WTC11 (cell line): ENCODE results near the gene KRT72. TPM values are rescaled to one million over a fixed set of nuclear protein-coding genes. Genes with fewer than 3 reads are reported as not detected.

ENCODE experiments used
- ATAC-seq: fragments of 200-7000 bp; cut with Tn5 transposase; 2 replicates; pipeline ENCODE4 v1.10.0; 2021; ENCODE audit warnings: mild to moderate bottlenecking, moderate library complexity
- CTCF ChIA-PET: fragments of 300-600 bp; sonication (Branson Sonifier 250); formaldehyde crosslinking; loops from one replicate; lab custom pipeline; 2021; ENCODE audit warnings: antibody characterized with exemption; lab: Charles Lee
- POLR2A ChIA-PET: fragments of 350-600 bp; sonication (Branson Sonifier 250); formaldehyde crosslinking; loops from one replicate; lab custom pipeline; 2021; ENCODE audit warnings: antibody characterized with exemption; lab: Charles Lee
- DNase-seq: peaks from one replicate; pipeline ENCODE4 v3.0.0; 2021; ENCODE audit warnings: low spot score
- H3K27ac Mint-ChIP-seq: 2 replicates; pipeline ENCODE4 v1.8.0; 2021; ENCODE audit warnings: mixed read lengths
- H3K27me3 Mint-ChIP-seq: 2 replicates; pipeline ENCODE4 v1.8.0; 2021; ENCODE audit warnings: low read depth, mild to moderate bottlenecking, moderate library complexity, mixed read lengths
- H3K36me3 Mint-ChIP-seq: 2 replicates; pipeline ENCODE4 v1.8.0; 2021; ENCODE audit warnings: mixed read lengths
- H3K4me1 Mint-ChIP-seq: 2 replicates; pipeline ENCODE4 v1.8.0; 2022; ENCODE audit warnings: mixed read lengths
- H3K4me3 Mint-ChIP-seq: 2 replicates; pipeline ENCODE4 v1.8.0; 2021; ENCODE audit warnings: mild to moderate bottlenecking, moderate library complexity, mixed read lengths
- H3K9me3 Mint-ChIP-seq: 2 replicates; pipeline ENCODE4 v1.8.0; 2021; ENCODE audit warnings: mixed read lengths
- ATF1 ChIP-seq: sonication (generic); formaldehyde crosslinking; IDR thresholded peaks from 2 replicates; pipeline ENCODE4 v1.8.1; 2023; ENCODE audit warnings: mild to moderate bottlenecking, moderate library complexity, missing genetic modification reagents
- ATF2 ChIP-seq: sonication (generic); formaldehyde crosslinking; IDR thresholded peaks from 2 replicates; pipeline ENCODE4 v1.8.1; 2022; ENCODE audit warnings: low read depth, missing genetic modification reagents, borderline replicate concordance
- ESRRA ChIP-seq: sonication (generic); formaldehyde crosslinking; IDR thresholded peaks from 2 replicates; pipeline ENCODE4 v1.8.1; 2022; ENCODE audit warnings: mild to moderate bottlenecking, missing genetic modification reagents, borderline replicate concordance
- ETV6 ChIP-seq: sonication (generic); formaldehyde crosslinking; IDR thresholded peaks from 2 replicates; pipeline ENCODE4 v1.8.1; 2022; ENCODE audit warnings: mild to moderate bottlenecking, missing genetic modification reagents
- HMGA2 ChIP-seq: fragments of 250-450 bp; sonication (Bioruptor Pico); IDR thresholded peaks from 2 replicates; pipeline ENCODE4 v1.4.0; 2021; ENCODE audit warnings: mild to moderate bottlenecking, moderate library complexity
- IRF1 ChIP-seq: sonication (generic); formaldehyde crosslinking; IDR thresholded peaks from 2 replicates; pipeline ENCODE4 v1.8.0; 2023; ENCODE audit warnings: missing genetic modification reagents
- JUN ChIP-seq: sonication (generic); formaldehyde crosslinking; IDR thresholded peaks from 2 replicates; pipeline ENCODE4 v1.8.0; 2023; ENCODE audit warnings: mild to moderate bottlenecking, missing genetic modification reagents
- NR1H2 ChIP-seq: sonication (generic); formaldehyde crosslinking; IDR thresholded peaks from 2 replicates; pipeline ENCODE4 v1.9.0; 2021; ENCODE audit warnings: mild to moderate bottlenecking, moderate library complexity, missing genetic modification reagents
- PRDM15 ChIP-seq: sonication (generic); formaldehyde crosslinking; IDR thresholded peaks from 2 replicates; pipeline ENCODE4 v1.8.0; 2022; ENCODE audit warnings: missing genetic modification reagents
- PREB ChIP-seq: sonication (generic); formaldehyde crosslinking; IDR thresholded peaks from 2 replicates; pipeline ENCODE4 v1.8.1; 2022; ENCODE audit warnings: mild to moderate bottlenecking, missing genetic modification reagents, moderate library complexity, borderline replicate concordance
- RORB ChIP-seq: fragments of 250-450 bp; sonication (Bioruptor Pico); IDR thresholded peaks from 2 replicates; pipeline ENCODE4 v1.9.0; 2021; ENCODE audit warnings: mild to moderate bottlenecking
- SMAD3 ChIP-seq: sonication (generic); formaldehyde crosslinking; IDR thresholded peaks from 2 replicates; pipeline ENCODE4 v1.8.0; 2022; ENCODE audit warnings: missing genetic modification reagents, mild to moderate bottlenecking, borderline replicate concordance
- TEAD1 ChIP-seq: sonication (generic); formaldehyde crosslinking; IDR thresholded peaks from 2 replicates; pipeline ENCODE4 v1.8.0; 2022; ENCODE audit warnings: mild to moderate bottlenecking, missing genetic modification reagents
- ZNF121 ChIP-seq: sonication (generic); formaldehyde crosslinking; IDR thresholded peaks from 2 replicates; pipeline ENCODE4 v1.8.0; 2023; ENCODE audit warnings: missing genetic modification reagents
- ZNF425 ChIP-seq: fragments of 250-450 bp; sonication (Bioruptor Pico); conservative IDR thresholded peaks from 2 replicates; pipeline ENCODE4 v1.9.0; 2021; ENCODE audit warnings: mild to moderate bottlenecking
- total RNA-seq: library from RNA; stranded (reverse); gene quantifications from 3 replicates; pipeline ENCODE4 v1.2.3, GENCODE V29; 2021
- TF ChIP-seq, protein P1 (sequence below): fragments of 200-600 bp; IDR thresholded peaks from 2 replicates; pipeline ENCODE4 v1.8.0; 2022; ENCODE audit warnings: antibody characterized with exemption
- TF ChIP-seq, protein P2 (sequence below): sonication (generic); formaldehyde crosslinking; IDR thresholded peaks from 2 replicates; pipeline ENCODE4 v1.8.1; 2023; ENCODE audit warnings: mild to moderate bottlenecking, missing genetic modification reagents
- TF ChIP-seq, protein P3 (sequence below): fragments of 250-450 bp; sonication (Bioruptor Pico); IDR thresholded peaks from 2 replicates; pipeline ENCODE4 v1.8.0; 2021; ENCODE audit warnings: mild to moderate bottlenecking

The KRT72 gene
- total RNA-seq, 1 experiment from 2014 or later, result not detected

- no peak for ATAC-seq
- DNase-seq, result no peak
- no peak overlapping the region for H3K27ac Mint-ChIP-seq
- POLR2A ChIA-PET, result no interaction called here
- TF ChIP-seq ETV6 (CRISPR knock-in tag) (no peak), ZNF121 (no peak), ATF1 (no peak), IRF1 (no peak), JUN (CRISPR knock-in tag) (no peak), ZNF425 (CRISPR knock-in tag) (no peak), HMGA2 (CRISPR knock-in tag) (no peak)
- TF ChIP-seq, protein P1, sequence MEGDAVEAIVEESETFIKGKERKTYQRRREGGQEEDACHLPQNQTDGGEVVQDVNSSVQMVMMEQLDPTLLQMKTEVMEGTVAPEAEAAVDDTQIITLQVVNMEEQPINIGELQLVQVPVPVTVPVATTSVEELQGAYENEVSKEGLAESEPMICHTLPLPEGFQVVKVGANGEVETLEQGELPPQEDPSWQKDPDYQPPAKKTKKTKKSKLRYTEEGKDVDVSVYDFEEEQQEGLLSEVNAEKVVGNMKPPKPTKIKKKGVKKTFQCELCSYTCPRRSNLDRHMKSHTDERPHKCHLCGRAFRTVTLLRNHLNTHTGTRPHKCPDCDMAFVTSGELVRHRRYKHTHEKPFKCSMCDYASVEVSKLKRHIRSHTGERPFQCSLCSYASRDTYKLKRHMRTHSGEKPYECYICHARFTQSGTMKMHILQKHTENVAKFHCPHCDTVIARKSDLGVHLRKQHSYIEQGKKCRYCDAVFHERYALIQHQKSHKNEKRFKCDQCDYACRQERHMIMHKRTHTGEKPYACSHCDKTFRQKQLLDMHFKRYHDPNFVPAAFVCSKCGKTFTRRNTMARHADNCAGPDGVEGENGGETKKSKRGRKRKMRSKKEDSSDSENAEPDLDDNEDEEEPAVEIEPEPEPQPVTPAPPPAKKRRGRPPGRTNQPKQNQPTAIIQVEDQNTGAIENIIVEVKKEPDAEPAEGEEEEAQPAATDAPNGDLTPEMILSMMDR, result no peak
- TF ChIP-seq, all 79 proteins: peak for 0
- no peak overlapping the region for H3K4me3 Mint-ChIP-seq
- H3K36me3 Mint-ChIP-seq, result no peaks in the 10 kb centered on the region
- H3K27me3 Mint-ChIP-seq, result no peaks in the 10 kb centered on the region
- no peaks in the 10 kb centered on the region for H3K9me3 Mint-ChIP-seq
- CTCF ChIA-PET, result interaction anchor here (0.5 to 1.6 kb wide), 2 partner anchors 331 to 365 kb away, joined by 3 read pairs; no protein-coding TSS in a partner anchor
- H3K4me1 Mint-ChIP-seq, result no peaks in the 10 kb centered on the region
Observed at GRCh38 chr12:52539083-52539820, 62.0 kb downstream of the KRT72 start.

GRCh38 chr12:52537101-52537500 lies 64.2 kb downstream of the KRT72 start:
- no peak for ATAC-seq
- Mint-ChIP-seq H3K4me3 (no peak overlapping the region), H3K4me1 (no peaks in the 10 kb centered on the region), H3K36me3 (no peaks in the 10 kb centered on the region), H3K9me3 (no peaks in the 10 kb centered on the region), H3K27me3 (no peaks in the 10 kb centered on the region), H3K27ac (no peak overlapping the region)
- ChIA-PET POLR2A (no interaction called here), CTCF (interaction anchor here (0.9 to 1.6 kb wide), 3 partner anchors 142 to 164 kb away, joined by 3 to 4 read pairs (median 4); no protein-coding TSS in a partner anchor)
- no peak for DNase-seq
- TF ChIP-seq PREB, result no peak
- TF ChIP-seq NR1H2 (CRISPR knock-in tag), result no peak
- TF ChIP-seq, protein P2, sequence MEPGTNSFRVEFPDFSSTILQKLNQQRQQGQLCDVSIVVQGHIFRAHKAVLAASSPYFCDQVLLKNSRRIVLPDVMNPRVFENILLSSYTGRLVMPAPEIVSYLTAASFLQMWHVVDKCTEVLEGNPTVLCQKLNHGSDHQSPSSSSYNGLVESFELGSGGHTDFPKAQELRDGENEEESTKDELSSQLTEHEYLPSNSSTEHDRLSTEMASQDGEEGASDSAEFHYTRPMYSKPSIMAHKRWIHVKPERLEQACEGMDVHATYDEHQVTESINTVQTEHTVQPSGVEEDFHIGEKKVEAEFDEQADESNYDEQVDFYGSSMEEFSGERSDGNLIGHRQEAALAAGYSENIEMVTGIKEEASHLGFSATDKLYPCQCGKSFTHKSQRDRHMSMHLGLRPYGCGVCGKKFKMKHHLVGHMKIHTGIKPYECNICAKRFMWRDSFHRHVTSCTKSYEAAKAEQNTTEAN (CRISPR knock-in tag), result no peak
- TF ChIP-seq ESRRA (CRISPR knock-in tag), result no peak
- TF ChIP-seq ATF2 (CRISPR knock-in tag), result no peak
- TF ChIP-seq, protein P3, sequence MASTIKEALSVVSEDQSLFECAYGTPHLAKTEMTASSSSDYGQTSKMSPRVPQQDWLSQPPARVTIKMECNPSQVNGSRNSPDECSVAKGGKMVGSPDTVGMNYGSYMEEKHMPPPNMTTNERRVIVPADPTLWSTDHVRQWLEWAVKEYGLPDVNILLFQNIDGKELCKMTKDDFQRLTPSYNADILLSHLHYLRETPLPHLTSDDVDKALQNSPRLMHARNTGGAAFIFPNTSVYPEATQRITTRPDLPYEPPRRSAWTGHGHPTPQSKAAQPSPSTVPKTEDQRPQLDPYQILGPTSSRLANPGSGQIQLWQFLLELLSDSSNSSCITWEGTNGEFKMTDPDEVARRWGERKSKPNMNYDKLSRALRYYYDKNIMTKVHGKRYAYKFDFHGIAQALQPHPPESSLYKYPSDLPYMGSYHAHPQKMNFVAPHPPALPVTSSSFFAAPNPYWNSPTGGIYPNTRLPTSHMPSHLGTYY (CRISPR knock-in tag), result no peak
- TF ChIP-seq PRDM15 (CRISPR knock-in tag), result no peak
- TF ChIP-seq SMAD3 (CRISPR knock-in tag), result no peak
- no peak for TF ChIP-seq TEAD1 (CRISPR knock-in tag)
- no peak for TF ChIP-seq IRF1
- no peak for TF ChIP-seq RORB (CRISPR knock-in tag)
